PC-3 (cell line): ENCODE measurements around the gene S100A4. TPM values are rescaled to one million over a fixed set of nuclear protein-coding genes. Genes with fewer than 3 reads are reported as not detected.

Experiments
- ATAC-seq: fragments of 200-7000 bp; cut with Tn5 transposase; 2 replicates; pipeline ENCODE4 v1.9.1; 2020; ENCODE audit warnings: mild to moderate bottlenecking, moderate library complexity
- BruUV-seq: library from RNA; stranded (reverse); fragments of 400-500 nt; replicated peaks from 2 replicates; lab custom pipeline; 2021; lab: Mats Ljungman, UMichigan
- CTCF ChIA-PET: fragments of 300-600 bp; sonication (Branson Sonifier 250); formaldehyde crosslinking; loops from one replicate; lab custom pipeline; 2022; ENCODE audit warnings: antibody characterized with exemption; lab: Charles Lee
- POLR2A ChIA-PET: fragments of 300-600 bp; sonication (Branson Sonifier 250); formaldehyde crosslinking; loops from one replicate; lab custom pipeline; 2022; ENCODE audit warnings: antibody characterized with exemption; ENCODE audit not compliant: unreplicated experiment; lab: Charles Lee
- DNase-seq: peaks from one replicate; pipeline ENCODE4 v3.0.0-alpha.2; 2015
- H2AFZ ChIP-seq: fragments of 300-600 bp; sonication (generic); 2 replicates; pipeline ENCODE4 v1.6.0; 2016; ENCODE audit warnings: antibody characterized with exemption, low read length
- H3F3A ChIP-seq: fragments of 300-600 bp; sonication (generic); one replicate; pipeline ENCODE4 v1.6.0; 2017; ENCODE audit warnings: antibody characterized with exemption, low read length, control low read depth, mild to moderate bottlenecking; ENCODE audit not compliant: unreplicated experiment
- H3K27ac ChIP-seq: fragments of 300-600 bp; sonication (generic); 2 replicates; pipeline ENCODE4 v1.5.1; 2016; ENCODE audit warnings: mild to moderate bottlenecking, low read length
- H3K27me3 ChIP-seq: fragments of 300-600 bp; sonication (generic); 2 replicates; pipeline ENCODE4 v1.6.1; 2016; ENCODE audit warnings: low read length, mixed read lengths
- H3K36me3 ChIP-seq: fragments of 300-600 bp; sonication (generic); 2 replicates; pipeline ENCODE4 v1.6.1; 2016; ENCODE audit warnings: low read depth, mixed run types, low read length, mixed read lengths
- H3K4me1 ChIP-seq: fragments of 300-600 bp; sonication (generic); 2 replicates; pipeline ENCODE4 v1.5.1; 2016; ENCODE audit warnings: low read length; ENCODE audit not compliant: insufficient read depth
- H3K4me2 ChIP-seq: fragments of 300-600 bp; sonication (generic); 2 replicates; pipeline ENCODE4 v1.6.0; 2016; ENCODE audit warnings: low read length
- H3K4me3 ChIP-seq: fragments of 300-600 bp; sonication (generic); 2 replicates; pipeline ENCODE4 v1.5.1; 2016; ENCODE audit warnings: mild to moderate bottlenecking, low read length, mixed read lengths
- H3K79me2 ChIP-seq: fragments of 300-600 bp; sonication (generic); 2 replicates; pipeline ENCODE4 v1.6.1; 2017; ENCODE audit warnings: low read length, mixed read lengths
- H3K9ac ChIP-seq: fragments of 300-600 bp; sonication (generic); 2 replicates; pipeline ENCODE4 v1.6.0; 2016; ENCODE audit warnings: mild to moderate bottlenecking, low read length
- H3K9me2 ChIP-seq: fragments of 300-600 bp; sonication (generic); replicated peaks from 2 replicates; pipeline ENCODE4 v1.6.1; 2016; ENCODE audit warnings: mixed run types, low read length, mixed read lengths
- H3K9me3 ChIP-seq: fragments of 300-600 bp; sonication (generic); 2 replicates; pipeline ENCODE4 v1.6.1; 2016; ENCODE audit warnings: low read length, mixed read lengths
- H4K20me1 ChIP-seq: fragments of 300-600 bp; sonication (generic); 2 replicates; pipeline ENCODE4 v1.6.1; 2016; ENCODE audit warnings: low read length, mixed read lengths
- CTCF ChIP-seq: fragments of 300-600 bp; sonication (generic); conservative IDR thresholded peaks from 2 replicates; pipeline ENCODE4 v1.5.1; 2017; ENCODE audit warnings: antibody characterized with exemption, low read depth, mild to moderate bottlenecking, low read length
- EZH2 ChIP-seq: fragments of 300-600 bp; sonication (generic); IDR thresholded peaks from one replicate; pipeline ENCODE4 v1.6.1; 2017; ENCODE audit warnings: antibody characterized with exemption, mild to moderate bottlenecking, low read length; ENCODE audit not compliant: unreplicated experiment
- EZH2phosphoT487 ChIP-seq: fragments of 300-600 bp; sonication (generic); IDR thresholded peaks from 2 replicates; pipeline ENCODE4 v1.6.1; 2018; ENCODE audit warnings: mild to moderate bottlenecking, antibody characterized with exemption, low read length, borderline replicate concordance
- intact Hi-C: fragments of 100-400 bp; cut with micrococcal nuclease; formaldehyde crosslinking; loops from 2 replicates; pipeline ENCODE4 v1.9.0; 2023
- total RNA-seq: library from RNA; depleted of rRNA; stranded (reverse); fragments of >200 nt; gene quantifications from 2 replicates; pipeline ENCODE4 v1.2.3, GENCODE V29; 2014

Gene S100A4
- total RNA-seq, 1 experiment from 2014 or later: 55.8 TPM

- DNase-seq (no peak), ATAC-seq (no peak)
- no peak overlapping the region for H3K9ac ChIP-seq
- H3K36me3 ChIP-seq: no peaks in the 10 kb centered on the region
- H4K20me1 ChIP-seq: no peaks in the 10 kb centered on the region
- H3F3A ChIP-seq: peaks cover 8% of the 10 kb centered on the region
- intact Hi-C loops: loop anchor here (5.0 kb wide), 1 partner anchor 34 kb away; the partner anchor contains the start of genes S100A3 and S100A4
- H3K4me2 ChIP-seq: no peak overlapping the region
- H3K79me2 ChIP-seq: no peaks in the 10 kb centered on the region
- H2AFZ ChIP-seq: peak overlapping the region; percentile 21; the same call in 1 of the 2 replicates
- no peaks in the 10 kb centered on the region for H3K27me3 ChIP-seq
- peaks cover 62% of the 10 kb centered on the region for H3K4me1 ChIP-seq
- ChIA-PET CTCF (no interaction called here), POLR2A (no interaction called here)
- no peak overlapping the region for H3K4me3 ChIP-seq
- H3K9me3 ChIP-seq: no peaks in the 10 kb centered on the region
- H3K9me2 ChIP-seq: no peaks in the 10 kb centered on the region
- no TSS peak for BruUV-seq
- TF ChIP-seq EZH2phosphoT487 (no peak), CTCF (peak; percentile 53), EZH2 (no peak)
- peak overlapping the region; percentile 45 for H3K27ac ChIP-seq
Observed at GRCh38 chr1:153513023-153513422, 32.6 kb downstream of the S100A4 start.

GRCh38 chr1:153510984-153511410 lies 34.6 kb downstream of the S100A4 start:
- Histone ChIP-seq H3K79me2 (no peaks in the 10 kb centered on the region), H3K9ac (peak overlapping the region; percentile 60), H3K9me3 (no peaks in the 10 kb centered on the region), H3K4me2 (no peak overlapping the region), H3K4me1 (peaks cover 76% of the 10 kb centered on the region), H4K20me1 (no peaks in the 10 kb centered on the region), H3K36me3 (no peaks in the 10 kb centered on the region), H3K9me2 (no peaks in the 10 kb centered on the region), H3K4me3 (no peak overlapping the region), H3F3A (peaks cover 8% of the 10 kb centered on the region), H2AFZ (peak overlapping the region; percentile 60), H3K27me3 (no peaks in the 10 kb centered on the region), H3K27ac (peak overlapping the region; percentile 45)
- BruUV-seq: no TSS peak
- ChIA-PET CTCF (interaction anchor here (0.6 to 2.3 kb wide), 10 partner anchors 22 to 117 kb away, joined by 3 to 24 read pairs (median 5); partner anchors contain the start of genes S100A13, S100A16 and S100A5), POLR2A (interaction anchor here (0.7 to 1.2 kb wide), 4 partner anchors 55 to 117 kb away, joined by 3 to 9 read pairs (median 4); partner anchors contain the start of gene S100A16)
- intact Hi-C loops: loop anchor here (1.0 to 5.0 kb wide), 4 partner anchors 36 to 160 kb away; partner anchors contain the start of genes ILF2, S100A14, S100A3 and S100A4
- ATAC-seq (peak; percentile 39), DNase-seq (peak; percentile 92)
- TF ChIP-seq EZH2: no peak
- TF ChIP-seq CTCF: peak; percentile 99
- TF ChIP-seq EZH2phosphoT487: no peak
